GM10266 (cell line): ENCODE results near the gene TMEM225B.

Experiments
- DNase-seq: peaks from one replicate; pipeline ENCODE4 v3.0.0; 2012; ENCODE audit errors: extremely low spot score
- CTCF ChIP-seq: IDR thresholded peaks from 2 replicates; pipeline ENCODE4 v1.5.1; 2012; ENCODE audit warnings: mild to moderate bottlenecking, low read depth; ENCODE audit not compliant: control insufficient read depth, insufficient read depth; ENCODE audit errors: missing control alignments

The TMEM225B gene

GRCh38 chr7:99558306-99559174, 39.5 kb upstream of the TMEM225B start, which contains the start of gene ZNF655:
TSS of gene ZNF655 (plus strand) at chr7:99558642. CDS start at chr7:99560560, 1,918 bp downstream.
- peak; percentile 93 for DNase-seq
- no peak for TF ChIP-seq CTCF

- TF ChIP-seq CTCF, result no peak
- no peak for DNase-seq
Measured at GRCh38 chr7:99559175-99559915, 38.7 kb upstream of the TMEM225B start.

- DNase-seq, result no peak
- no peak for TF ChIP-seq CTCF
Measured at GRCh38 chr7:99560834-99561736, 37.0 kb upstream of the TMEM225B start.

GRCh38 chr7:99561737-99562051, 36.4 kb upstream of the TMEM225B start:
- no peak for TF ChIP-seq CTCF
- DNase-seq, result no peak

GRCh38 chr7:99562114-99562784, 35.8 kb upstream of the TMEM225B start:
- TF ChIP-seq CTCF, result no peak
- no peak for DNase-seq

- no peak for DNase-seq
- TF ChIP-seq CTCF, result no peak
Measured at GRCh38 chr7:99562832-99563231, 35.2 kb upstream of the TMEM225B start.
